Suprapubic skin (tissue), 3 donors: Measurements from ENCODE around the gene SLC6A19.

Source experiments
- POLR2A ChIP-seq, 2 donors: fragments of 450-650 bp; IDR thresholded peaks; one replicate each; pipeline ENCODE4 v1.6.1; 2017; ENCODE audit warnings: antibody characterized with exemption in 2 of 2, mild to moderate bottlenecking in 2 of 2, moderate library complexity in 2 of 2
- TF ChIP-seq, protein P1 (sequence below), 2 donors: fragments of 200-600 bp in 1 of 2; fragments of 450-650 bp in 1 of 2; sonication (generic) in 1 of 2; IDR thresholded peaks; one replicate each; pipeline ENCODE4 v1.5.1; 2016 to 2019; ENCODE audit warnings: antibody characterized with exemption in 2 of 2, mild to moderate bottlenecking in 1 of 2, moderate library complexity in 1 of 2

- TF ChIP-seq, protein P1, sequence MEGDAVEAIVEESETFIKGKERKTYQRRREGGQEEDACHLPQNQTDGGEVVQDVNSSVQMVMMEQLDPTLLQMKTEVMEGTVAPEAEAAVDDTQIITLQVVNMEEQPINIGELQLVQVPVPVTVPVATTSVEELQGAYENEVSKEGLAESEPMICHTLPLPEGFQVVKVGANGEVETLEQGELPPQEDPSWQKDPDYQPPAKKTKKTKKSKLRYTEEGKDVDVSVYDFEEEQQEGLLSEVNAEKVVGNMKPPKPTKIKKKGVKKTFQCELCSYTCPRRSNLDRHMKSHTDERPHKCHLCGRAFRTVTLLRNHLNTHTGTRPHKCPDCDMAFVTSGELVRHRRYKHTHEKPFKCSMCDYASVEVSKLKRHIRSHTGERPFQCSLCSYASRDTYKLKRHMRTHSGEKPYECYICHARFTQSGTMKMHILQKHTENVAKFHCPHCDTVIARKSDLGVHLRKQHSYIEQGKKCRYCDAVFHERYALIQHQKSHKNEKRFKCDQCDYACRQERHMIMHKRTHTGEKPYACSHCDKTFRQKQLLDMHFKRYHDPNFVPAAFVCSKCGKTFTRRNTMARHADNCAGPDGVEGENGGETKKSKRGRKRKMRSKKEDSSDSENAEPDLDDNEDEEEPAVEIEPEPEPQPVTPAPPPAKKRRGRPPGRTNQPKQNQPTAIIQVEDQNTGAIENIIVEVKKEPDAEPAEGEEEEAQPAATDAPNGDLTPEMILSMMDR (IDR thresholded peaks at IDR 0.05): no peak
- no peak for TF ChIP-seq POLR2A (IDR thresholded peaks at IDR 0.05)
These were observed 15.5 kb downstream of the SLC6A19 start for GRCh38 chr5:1216918-1217295.
